Thyroid gland (tissue), 4 donors: ENCODE measurements around the gene AMOTL2. TPM values are rescaled to one million over a fixed set of nuclear protein-coding genes. Genes with fewer than 3 reads are reported as not detected.
A peak's percentile ranks its signal among the peaks of the same experiment; 100 is the strongest.

Source experiments
- DNase-seq, 2 donors: peaks; one replicate each; pipeline ENCODE4 v3.0.0-alpha.2; 2019
- H3K27ac ChIP-seq, 3 donors: fragments of 200-600 bp; sonication (generic); 1 replicate in 2 of 3; 2 replicates in 1 of 3; pipeline ENCODE4 v1.5.1; 2016 to 2019; ENCODE audit warnings: mild to moderate bottlenecking in 1 of 3, moderate library complexity in 1 of 3
- H3K27me3 ChIP-seq: fragments of 200-600 bp; sonication (generic); one replicate; pipeline ENCODE4 v1.5.1; 2019
- H3K36me3 ChIP-seq, 2 donors: fragments of 200-600 bp; sonication (generic); one replicate each; pipeline ENCODE4 v1.5.1; 2016 to 2019
- H3K4me1 ChIP-seq, 2 donors: fragments of 200-600 bp; sonication (generic); one replicate each; pipeline ENCODE4 v1.5.1; 2017 to 2019
- H3K4me3 ChIP-seq, 3 donors: fragments of 200-600 bp; sonication (generic); replicated peaks in 1 of 3; 1 replicate in 2 of 3; 2 replicates in 1 of 3; pipeline ENCODE4 v1.5.1; 2016; ENCODE audit warnings: mild to moderate bottlenecking in 1 of 3
- H3K9me3 ChIP-seq: fragments of 200-600 bp; sonication (generic); one replicate; pipeline ENCODE4 v1.5.1; 2017
- CTCF ChIP-seq, 6 experiments: fragments of 200-600 bp in 3 of 6; fragments of 450-650 bp in 3 of 6; sonication (generic) in 3 of 6; IDR thresholded peaks; one replicate each; pipeline ENCODE4 v1.5.1; 2016 to 2019; ENCODE audit warnings: antibody characterized with exemption in 6 of 6, mild to moderate bottlenecking in 2 of 6, inconsistent platforms in 1 of 6, moderate library complexity in 1 of 6
- POLR2A ChIP-seq, 2 donors: fragments of 450-650 bp; IDR thresholded peaks; one replicate each; pipeline ENCODE4 v1.6.1; 2017; ENCODE audit warnings: antibody characterized with exemption in 2 of 2, mild to moderate bottlenecking in 2 of 2, moderate library complexity in 1 of 2
- WGBS, 2 donors: methylation state at CpG; one replicate each; pipeline ENCODE4 v1.1.5; 2017; 5-methylcytosine and 5-hydroxymethylcytosine counted together
- intact Hi-C: fragments of 100-400 bp; cut with DNase I; formaldehyde crosslinking; loops from one replicate; pipeline ENCODE4 v1.15.1; 2023
- total RNA-seq, 4 donors: library from RNA; depleted of rRNA; stranded (reverse); fragments of >200 nt; gene quantifications; one replicate each; pipeline ENCODE4 v1.2.3, GENCODE V29; 2016

AMOTL2 gene
- total RNA-seq, 4 donors from 2014 or later: 76.0 to 149 (median 117) TPM

- DNase-seq: no peak
- no peaks in the 10 kb centered on the region for H3K27me3 ChIP-seq
- H3K27ac ChIP-seq: peak overlapping the region in 1 of 3 donors; percentile 41
- WGBS, 2 donors: 89 to 97% methylated on average over 4 of the region's 4 CpGs
- TF ChIP-seq CTCF (IDR thresholded peaks at IDR 0.05): no peak
- TF ChIP-seq POLR2A (IDR thresholded peaks at IDR 0.05): no peak
- no peak overlapping the region for H3K4me3 ChIP-seq
- peaks cover 7 to 18% of the 10 kb centered on the region in 2 donors for H3K36me3 ChIP-seq
- intact Hi-C loops: no loop called here
- H3K4me1 ChIP-seq: peaks cover 6 to 38% of the 10 kb centered on the region in 2 donors
- H3K9me3 ChIP-seq: no peaks in the 10 kb centered on the region
These were observed 23.4 kb downstream of the AMOTL2 start for GRCh38 chr3:134350861-134351311.

- no peak for DNase-seq
- 95 to 96% methylated on average over 3 of the region's 3 CpGs for WGBS, 2 donors
- no peak for TF ChIP-seq CTCF (IDR thresholded peaks at IDR 0.05)
- no peak for TF ChIP-seq POLR2A (IDR thresholded peaks at IDR 0.05)
- peaks cover 6 to 38% of the 10 kb centered on the region in 2 donors for H3K4me1 ChIP-seq
- H3K27ac ChIP-seq: no peak overlapping the region
- intact Hi-C loops: no loop called here
- H3K4me3 ChIP-seq: no peak overlapping the region
- H3K27me3 ChIP-seq: no peaks in the 10 kb centered on the region
- H3K36me3 ChIP-seq: peaks cover 3 to 12% of the 10 kb centered on the region in 2 donors
- no peaks in the 10 kb centered on the region for H3K9me3 ChIP-seq
These were observed 24.0 kb downstream of the AMOTL2 start for GRCh38 chr3:134350266-134350665.

GRCh38 chr3:134348524-134348923, 25.7 kb downstream of the AMOTL2 start:
- H3K9me3 ChIP-seq: no peaks in the 10 kb centered on the region
- DNase-seq: peak; percentile 78 to 84
- H3K27ac ChIP-seq: no peak overlapping the region
- H3K36me3 ChIP-seq: no peaks in the 10 kb centered on the region
- TF ChIP-seq CTCF (IDR thresholded peaks at IDR 0.05): no peak
- no peak for TF ChIP-seq POLR2A (IDR thresholded peaks at IDR 0.05)
- intact Hi-C loops: no loop called here
- WGBS, 2 donors: 51 to 57% methylated on average over 4 of the region's 4 CpGs
- H3K4me1 ChIP-seq: peaks cover 6 to 26% of the 10 kb centered on the region in 2 donors
- H3K27me3 ChIP-seq: no peaks in the 10 kb centered on the region
- H3K4me3 ChIP-seq: no peak overlapping the region

GRCh38 chr3:134347551-134347950, 26.7 kb downstream of the AMOTL2 start:
- H3K27me3 ChIP-seq: no peaks in the 10 kb centered on the region
- no peak overlapping the region for H3K27ac ChIP-seq
- TF ChIP-seq CTCF (IDR thresholded peaks at IDR 0.05) (no peak), POLR2A (IDR thresholded peaks at IDR 0.05) (no peak)
- no peaks in the 10 kb centered on the region for H3K9me3 ChIP-seq
- DNase-seq: no peak
- H3K36me3 ChIP-seq: no peaks in the 10 kb centered on the region
- H3K4me3 ChIP-seq: no peak overlapping the region
- intact Hi-C loops: no loop called here
- WGBS, 2 donors: 88 to 95% methylated on average over 3 of the region's 3 CpGs
- H3K4me1 ChIP-seq: peaks cover 6 to 18% of the 10 kb centered on the region in 2 donors

- intact Hi-C loops: no loop called here
- DNase-seq: no peak
- Histone ChIP-seq H3K9me3 (no peaks in the 10 kb centered on the region), H3K27ac (no peak overlapping the region), H3K4me3 (no peak overlapping the region), H3K27me3 (no peaks in the 10 kb centered on the region), H3K36me3 (no peaks in the 10 kb centered on the region), H3K4me1 (peaks cover 6 to 10% of the 10 kb centered on the region in 2 donors)
- TF ChIP-seq CTCF (IDR thresholded peaks at IDR 0.05): no peak
- no peak for TF ChIP-seq POLR2A (IDR thresholded peaks at IDR 0.05)
- WGBS, 2 donors: 0 to 58% methylated on average over 1 of the region's 1 CpG
These were observed 27.5 kb downstream of the AMOTL2 start for GRCh38 chr3:134346744-134347143.
